Natural killer cell (primary cell): Measurements from ENCODE around the gene DLGAP4. TPM values are rescaled to one million over a fixed set of nuclear protein-coding genes. Genes with fewer than 3 reads are reported as not detected.

Source experiments
- ATAC-seq, 3 donors: fragments of 150-1000 bp in 2 of 3; fragments of 200-7000 bp in 1 of 3; cut with Tn5 transposase; 1 replicate in 1 of 3; 2 replicates in 2 of 3; pipeline ENCODE4 v1.10.0; 2021; ENCODE audit warnings: mild to moderate bottlenecking in 2 of 3, moderate library complexity in 2 of 3
- DNase-seq, 2 donors: peaks; one replicate each; pipeline versions ENCODE4 v3.0.0 to v3.0.0-alpha.2; 2013 to 2021; ENCODE audit warnings: mixed read lengths in 1 of 2
- H3K27ac ChIP-seq: one replicate; pipeline ENCODE4 v1.5.1; 2013; ENCODE audit warnings: mild to moderate bottlenecking, low read length
- H3K27me3 ChIP-seq: one replicate; pipeline ENCODE4 v1.6.1; 2013; ENCODE audit warnings: low read length; ENCODE audit not compliant: control insufficient read depth, insufficient read depth
- H3K36me3 ChIP-seq: one replicate; pipeline ENCODE4 v1.6.1; 2013; ENCODE audit warnings: low read length; ENCODE audit not compliant: control insufficient read depth, insufficient read depth
- H3K4me1 ChIP-seq: one replicate; pipeline ENCODE4 v1.6.1; 2013; ENCODE audit warnings: low read length; ENCODE audit not compliant: control insufficient read depth, insufficient read depth
- H3K4me3 ChIP-seq: one replicate; pipeline ENCODE4 v1.5.1; 2013; ENCODE audit warnings: low read length
- H3K9me3 ChIP-seq: one replicate; pipeline ENCODE4 v1.6.1; 2013; ENCODE audit warnings: low read length; ENCODE audit not compliant: control insufficient read depth, insufficient read depth
- H3K27ac Mint-ChIP-seq, 2 donors: one replicate each; pipeline ENCODE4 v1.8.0; 2022; ENCODE audit warnings: mild to moderate bottlenecking in 2 of 2, mixed read lengths in 2 of 2, moderate library complexity in 1 of 2
- H3K27me3 Mint-ChIP-seq, 2 donors: one replicate each; pipeline ENCODE4 v1.8.0; 2022; ENCODE audit warnings: low read depth in 2 of 2, mixed read lengths in 2 of 2
- H3K36me3 Mint-ChIP-seq: one replicate; pipeline ENCODE4 v1.8.0; 2022; ENCODE audit warnings: mixed read lengths
- H3K4me1 Mint-ChIP-seq, 2 donors: one replicate each; pipeline ENCODE4 v1.8.0; 2022; ENCODE audit warnings: mixed read lengths in 2 of 2
- H3K4me3 Mint-ChIP-seq: one replicate; pipeline ENCODE4 v1.8.0; 2022; ENCODE audit warnings: mild to moderate bottlenecking, moderate library complexity, mixed read lengths
- H3K9me3 Mint-ChIP-seq, 2 donors: one replicate each; pipeline ENCODE4 v1.8.0; 2022; ENCODE audit warnings: mixed read lengths in 2 of 2
- WGBS: methylation state at CpG from one replicate; pipeline ENCODE4 v1.1.7; 2013; ENCODE audit warnings: missing lambda C conversion rate; ENCODE audit not compliant: insufficient coverage; 5-methylcytosine and 5-hydroxymethylcytosine counted together
- intact Hi-C: fragments of 100-400 bp; cut with micrococcal nuclease; formaldehyde crosslinking; loops from one replicate; pipeline ENCODE4 v1.14.2; 2022
- total RNA-seq, 4 donors: library from RNA; stranded (reverse); fragments of 120-200 nt in 1 of 4; gene quantifications; one replicate each; pipeline versions ENCODE4 v1.2.3 to v1.2.4, GENCODE V29; 2013 to 2022
- TF ChIP-seq, protein P1 (sequence below): fragments of 200-600 bp; IDR thresholded peaks from one replicate; pipeline ENCODE4 v1.8.0; 2022; ENCODE audit warnings: antibody characterized with exemption

Gene DLGAP4
- total RNA-seq, 3 donors from 2014 or later (not counting 1 experiment from before 2014, with no cell fraction given) = 47.9 to 51.6 (median 51.2) TPM

GRCh38 chr20:36279776-36280175 lies 26.4 kb upstream of the DLGAP4 start:
- Histone ChIP-seq H3K9me3 (no peaks in the 10 kb centered on the region), H3K4me1 (no peaks in the 10 kb centered on the region), H3K27me3 (no peaks in the 10 kb centered on the region), H3K4me3 (no peak overlapping the region), H3K27ac (no peak overlapping the region), H3K36me3 (no peaks in the 10 kb centered on the region)
- no peak for ATAC-seq
- intact Hi-C loops = no loop called here
- no peak for DNase-seq
- whole genome bisulfite sequencing = 76% methylated on average over 5 of the region's 6 CpGs
- Mint-ChIP-seq H3K27ac (no peak overlapping the region), H3K9me3 (no peaks in the 10 kb centered on the region), H3K36me3 (no peaks in the 10 kb centered on the region), H3K27me3 (peaks cover 12 to 15% of the 10 kb centered on the region in 2 donors), H3K4me1 (no peaks in the 10 kb centered on the region), H3K4me3 (no peak overlapping the region)
- TF ChIP-seq, protein P1, sequence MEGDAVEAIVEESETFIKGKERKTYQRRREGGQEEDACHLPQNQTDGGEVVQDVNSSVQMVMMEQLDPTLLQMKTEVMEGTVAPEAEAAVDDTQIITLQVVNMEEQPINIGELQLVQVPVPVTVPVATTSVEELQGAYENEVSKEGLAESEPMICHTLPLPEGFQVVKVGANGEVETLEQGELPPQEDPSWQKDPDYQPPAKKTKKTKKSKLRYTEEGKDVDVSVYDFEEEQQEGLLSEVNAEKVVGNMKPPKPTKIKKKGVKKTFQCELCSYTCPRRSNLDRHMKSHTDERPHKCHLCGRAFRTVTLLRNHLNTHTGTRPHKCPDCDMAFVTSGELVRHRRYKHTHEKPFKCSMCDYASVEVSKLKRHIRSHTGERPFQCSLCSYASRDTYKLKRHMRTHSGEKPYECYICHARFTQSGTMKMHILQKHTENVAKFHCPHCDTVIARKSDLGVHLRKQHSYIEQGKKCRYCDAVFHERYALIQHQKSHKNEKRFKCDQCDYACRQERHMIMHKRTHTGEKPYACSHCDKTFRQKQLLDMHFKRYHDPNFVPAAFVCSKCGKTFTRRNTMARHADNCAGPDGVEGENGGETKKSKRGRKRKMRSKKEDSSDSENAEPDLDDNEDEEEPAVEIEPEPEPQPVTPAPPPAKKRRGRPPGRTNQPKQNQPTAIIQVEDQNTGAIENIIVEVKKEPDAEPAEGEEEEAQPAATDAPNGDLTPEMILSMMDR = no peak

GRCh38 chr20:36281785-36282380 lies 24.3 kb upstream of the DLGAP4 start:
- Mint-ChIP-seq H3K36me3 (no peaks in the 10 kb centered on the region), H3K9me3 (no peaks in the 10 kb centered on the region), H3K27ac (no peak overlapping the region), H3K27me3 (peaks cover 12 to 16% of the 10 kb centered on the region in 2 donors), H3K4me1 (no peaks in the 10 kb centered on the region), H3K4me3 (no peak overlapping the region)
- H3K9me3 ChIP-seq = no peaks in the 10 kb centered on the region
- TF ChIP-seq, protein P1 = no peak
- H3K27me3 ChIP-seq = no peaks in the 10 kb centered on the region
- ATAC-seq (no peak), DNase-seq (no peak)
- no peak overlapping the region for H3K27ac ChIP-seq
- no peak overlapping the region for H3K4me3 ChIP-seq
- no peaks in the 10 kb centered on the region for H3K36me3 ChIP-seq
- 89% methylated on average over 10 of the region's 10 CpGs for WGBS
- intact Hi-C loops = no loop called here
- H3K4me1 ChIP-seq = no peaks in the 10 kb centered on the region

GRCh38 chr20:36284751-36285150 lies 21.4 kb upstream of the DLGAP4 start:
- Histone ChIP-seq H3K4me3 (no peak overlapping the region), H3K27me3 (peaks cover 2% of the 10 kb centered on the region), H3K27ac (no peak overlapping the region), H3K4me1 (no peaks in the 10 kb centered on the region), H3K9me3 (no peaks in the 10 kb centered on the region), H3K36me3 (no peaks in the 10 kb centered on the region)
- intact Hi-C loops = no loop called here
- 94% methylated on average over 4 of the region's 5 CpGs for WGBS
- Mint-ChIP-seq H3K4me1 (no peaks in the 10 kb centered on the region), H3K27ac (no peak overlapping the region), H3K36me3 (no peaks in the 10 kb centered on the region), H3K27me3 (peaks cover 23 to 32% of the 10 kb centered on the region in 2 donors), H3K4me3 (no peak overlapping the region), H3K9me3 (no peaks in the 10 kb centered on the region)
- ATAC-seq (no peak), DNase-seq (no peak)
- TF ChIP-seq, protein P1 = no peak
